NCI-H187 (cell line): ENCODE data around the gene SH2D3A.

Experiments
- DNase-seq, 2 experiments: peaks; one replicate each; lab custom pipeline; 2025; lab: John Stamatoyannopoulos, UW

The SH2D3A gene

DNA sequence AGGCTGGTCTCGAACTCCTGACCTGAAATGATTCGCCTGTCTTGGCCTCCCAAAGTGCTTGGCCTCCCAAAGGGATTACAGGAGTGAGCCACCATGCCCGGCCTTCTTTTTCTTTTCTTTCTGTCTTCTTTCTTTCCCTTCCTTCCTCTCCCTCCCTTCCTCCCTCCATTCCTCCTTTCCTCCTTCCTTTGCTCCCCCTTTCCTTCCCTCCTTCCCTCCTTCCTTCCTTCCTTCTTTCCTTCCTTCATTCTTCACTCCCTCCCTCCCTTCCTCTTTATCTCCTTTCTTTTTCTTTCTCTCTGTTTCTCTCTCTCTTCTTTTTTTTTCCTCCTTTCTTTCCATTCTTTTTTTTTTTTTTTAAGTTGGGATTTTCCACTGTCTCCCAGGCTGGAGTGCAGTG is 58.9 kb downstream of the SH2D3A start:
- no peak for DNase-seq

DNA sequence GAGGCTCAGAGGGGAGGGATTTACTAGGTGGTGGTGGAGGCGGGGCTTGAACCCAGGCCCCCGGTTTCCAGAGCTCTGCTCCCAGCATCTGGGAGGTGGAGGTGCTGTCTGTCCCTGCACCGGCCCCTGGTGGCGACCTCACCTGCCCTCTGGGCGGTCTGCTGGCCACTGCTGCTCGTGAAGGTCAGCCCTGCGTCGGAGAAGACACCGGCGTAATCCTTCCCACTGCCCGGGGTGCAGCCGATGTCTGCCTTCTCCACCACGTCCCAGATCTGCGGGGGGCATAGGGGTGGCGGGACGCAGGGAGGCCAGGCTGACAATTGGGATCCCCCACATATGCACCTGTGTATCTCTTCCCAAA is 59.6 kb downstream of the SH2D3A start:
- no peak for DNase-seq

DNA sequence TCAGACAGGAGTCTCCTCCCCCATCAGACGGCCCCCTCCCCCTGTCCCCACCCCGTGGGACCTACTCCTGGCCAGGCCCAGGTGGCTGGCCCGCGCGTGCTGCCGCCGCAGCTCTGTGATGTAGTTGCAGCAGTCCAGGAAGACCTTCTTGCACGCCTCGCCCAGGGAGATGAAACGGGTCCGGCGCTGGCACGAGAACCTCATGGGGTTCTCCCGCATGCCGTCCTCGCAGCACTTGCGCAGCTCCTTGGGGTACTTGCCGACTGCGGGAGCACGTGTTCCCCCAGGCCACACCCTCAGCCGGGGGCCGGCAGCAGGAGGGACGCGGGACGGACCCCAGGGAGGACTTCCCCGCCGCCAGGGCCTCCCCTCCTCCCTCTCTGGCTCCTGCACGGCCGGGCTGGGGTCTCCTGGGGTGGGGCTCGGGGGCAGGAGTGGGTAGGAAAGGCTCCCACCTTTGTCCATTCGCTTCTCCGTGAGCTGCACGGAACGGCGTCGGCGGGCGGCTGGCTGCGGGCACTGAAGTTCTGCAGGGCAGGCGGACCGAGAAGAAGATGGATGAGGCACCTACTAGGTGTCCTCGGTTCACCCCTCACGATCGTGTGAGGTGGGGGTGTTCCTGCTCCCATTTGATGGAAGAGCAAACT is 60.1 kb downstream of the SH2D3A start:
- DNase-seq, result no peak

DNA sequence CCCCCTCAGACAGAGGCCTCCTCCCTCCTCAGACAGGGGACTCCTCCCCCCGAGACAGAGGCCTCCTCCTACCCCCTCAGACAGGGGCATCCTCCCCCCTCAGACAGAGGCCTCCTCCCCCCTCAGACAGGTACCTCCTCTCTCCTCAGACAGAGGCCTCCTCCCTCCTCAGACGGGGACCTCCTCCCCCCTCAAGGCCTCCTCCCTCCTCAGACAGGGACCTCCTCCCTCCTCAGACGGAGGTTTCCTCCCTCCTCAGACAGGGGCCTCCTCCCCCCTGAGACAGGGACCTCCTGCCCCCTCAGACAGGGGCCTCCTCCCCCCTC is 60.6 kb downstream of the SH2D3A start:
- DNase-seq, result no peak

DNA sequence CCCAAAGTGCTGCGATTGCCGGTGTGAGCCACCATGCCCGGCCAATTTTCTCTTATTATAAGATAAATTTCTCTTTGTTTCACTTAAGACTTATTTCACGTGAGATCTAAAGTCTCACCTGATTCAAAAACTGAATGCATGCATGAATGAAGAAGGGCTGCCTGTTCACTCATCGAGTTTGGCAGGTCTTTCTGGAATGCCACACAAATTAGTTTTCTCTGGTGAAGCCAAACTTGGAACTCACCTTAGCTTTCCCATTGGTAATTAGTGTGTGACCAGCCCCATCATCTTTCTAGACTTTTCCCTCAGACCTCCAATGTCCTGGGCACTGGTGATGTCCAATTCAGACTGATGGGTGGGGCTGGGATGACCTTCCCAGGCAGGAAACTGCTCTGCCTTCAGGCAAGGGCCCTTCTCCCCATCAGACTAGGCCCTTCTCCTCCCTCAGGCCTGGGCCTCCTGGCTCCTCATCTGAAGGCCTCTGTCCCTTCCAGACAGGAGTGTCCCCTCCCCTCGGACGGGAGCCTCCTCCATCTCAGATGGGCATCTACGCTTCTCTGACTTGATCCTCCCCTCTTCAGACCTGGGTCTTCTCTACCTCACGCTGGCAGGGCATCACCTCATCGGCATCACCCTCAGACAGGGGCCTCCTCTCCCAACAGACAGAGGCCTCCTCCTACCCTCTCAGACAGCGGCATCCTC is 61.2 kb downstream of the SH2D3A start:
- DNase-seq, result no peak
